Fibroblast of lung (primary cell): ENCODE measurements around the gene TSLP.

ENCODE experiments used
- EZH2 ChIP-seq: IDR thresholded peaks from 2 replicates; pipeline ENCODE4 v1.5.1; 2012; ENCODE audit warnings: low read length, control low read depth, mild to moderate bottlenecking; ENCODE audit errors: missing control alignments
- TF ChIP-seq, protein P1 (sequence below), 2 donors: IDR thresholded peaks in 1 of 2; conservative IDR thresholded peaks in 1 of 2; 1 replicate in 1 of 2; 2 replicates in 1 of 2; pipeline ENCODE4 v1.5.1; 2011 to 2012; ENCODE audit warnings: low read length in 2 of 2, control low read depth in 1 of 2, inconsistent platforms in 1 of 2, low read depth in 1 of 2, mild to moderate bottlenecking in 1 of 2

DNA sequence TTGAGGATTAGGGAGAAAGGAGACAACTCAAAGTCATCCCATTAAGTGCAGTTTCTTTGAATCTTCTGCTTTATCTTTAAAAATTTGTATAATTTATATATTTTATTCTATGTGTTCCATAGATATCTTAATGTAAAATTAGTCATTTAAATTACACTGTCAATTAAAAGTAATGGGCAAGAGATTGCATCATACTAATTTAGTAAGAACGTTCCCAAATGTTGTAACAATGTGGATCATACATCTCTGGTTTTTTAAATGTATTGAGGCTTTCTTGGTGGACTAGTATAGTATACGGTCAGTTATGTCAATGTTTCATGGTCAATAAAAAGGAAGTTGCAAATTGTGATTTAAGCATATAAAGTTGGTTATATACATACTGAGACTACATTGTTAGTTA, 6.2 kb downstream of the TSLP start:
- TF ChIP-seq, protein P1, sequence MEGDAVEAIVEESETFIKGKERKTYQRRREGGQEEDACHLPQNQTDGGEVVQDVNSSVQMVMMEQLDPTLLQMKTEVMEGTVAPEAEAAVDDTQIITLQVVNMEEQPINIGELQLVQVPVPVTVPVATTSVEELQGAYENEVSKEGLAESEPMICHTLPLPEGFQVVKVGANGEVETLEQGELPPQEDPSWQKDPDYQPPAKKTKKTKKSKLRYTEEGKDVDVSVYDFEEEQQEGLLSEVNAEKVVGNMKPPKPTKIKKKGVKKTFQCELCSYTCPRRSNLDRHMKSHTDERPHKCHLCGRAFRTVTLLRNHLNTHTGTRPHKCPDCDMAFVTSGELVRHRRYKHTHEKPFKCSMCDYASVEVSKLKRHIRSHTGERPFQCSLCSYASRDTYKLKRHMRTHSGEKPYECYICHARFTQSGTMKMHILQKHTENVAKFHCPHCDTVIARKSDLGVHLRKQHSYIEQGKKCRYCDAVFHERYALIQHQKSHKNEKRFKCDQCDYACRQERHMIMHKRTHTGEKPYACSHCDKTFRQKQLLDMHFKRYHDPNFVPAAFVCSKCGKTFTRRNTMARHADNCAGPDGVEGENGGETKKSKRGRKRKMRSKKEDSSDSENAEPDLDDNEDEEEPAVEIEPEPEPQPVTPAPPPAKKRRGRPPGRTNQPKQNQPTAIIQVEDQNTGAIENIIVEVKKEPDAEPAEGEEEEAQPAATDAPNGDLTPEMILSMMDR (conservative IDR thresholded peaks at IDR 0.05 in 1 of 2, IDR thresholded peaks at IDR 0.05 in 1 of 2; ENCODE audit: low read depth in 1 of 2, low read length in 2 of 2), result no peak
- TF ChIP-seq EZH2, result no peak
